ENCODE measurements around the gene ARAP2. TPM values are rescaled to one million over a fixed set of nuclear protein-coding genes. Genes with fewer than 3 reads are reported as not detected.

Gene ARAP2
- polyA plus RNA-seq, 4 donors = 5.1 to 8.0 (median 6.6) TPM

- DNase-seq (ENCODE audit: low read depth in 4 of 4, low spot score in 3 of 4) = no peak
Observed at GRCh38 chr4:36267486-36268268, 23.4 kb upstream of the ARAP2 start.

- no peak for DNase-seq (ENCODE audit: low read depth in 4 of 4, low spot score in 3 of 4)
Observed at GRCh38 chr4:36264207-36264826, 20.0 kb upstream of the ARAP2 start.

- no peak for DNase-seq (ENCODE audit: low read depth in 4 of 4, low spot score in 3 of 4)
Observed at GRCh38 chr4:36260731-36261130, 16.4 kb upstream of the ARAP2 start.

- no peak for DNase-seq (ENCODE audit: low read depth in 4 of 4, low spot score in 3 of 4)
Observed at GRCh38 chr4:36256398-36256891, 12.1 kb upstream of the ARAP2 start.

GRCh38 chr4:36255577-36255976, 11.3 kb upstream of the ARAP2 start:
- DNase-seq (ENCODE audit: low read depth in 4 of 4, low spot score in 3 of 4) = no peak

GRCh38 chr4:36254371-36254770, 10.1 kb upstream of the ARAP2 start:
- no peak for DNase-seq (ENCODE audit: low read depth in 4 of 4, low spot score in 3 of 4)

- no peak for DNase-seq (ENCODE audit: low read depth in 4 of 4, low spot score in 3 of 4)
Observed at GRCh38 chr4:36251983-36252382, 7.7 kb upstream of the ARAP2 start.

GRCh38 chr4:36249610-36250009, 5.3 kb upstream of the ARAP2 start:
- DNase-seq (ENCODE audit: low read depth in 4 of 4, low spot score in 3 of 4) = no peak

- DNase-seq (ENCODE audit: low read depth in 4 of 4, low spot score in 3 of 4) = peak in 3 of 4 donors; percentile 23 to 37 (median 35)
Observed at GRCh38 chr4:36243355-36244256, 708 bp downstream of the ARAP2 start.

GRCh38 chr4:36242629-36243354, 1.5 kb downstream of the ARAP2 start:
- no peak for DNase-seq (ENCODE audit: low read depth in 4 of 4, low spot score in 3 of 4)

GRCh38 chr4:36241771-36242170, 2.5 kb downstream of the ARAP2 start:
- DNase-seq (ENCODE audit: low read depth in 4 of 4, low spot score in 3 of 4) = no peak

- DNase-seq (ENCODE audit: low read depth in 4 of 4, low spot score in 3 of 4) = no peak
Observed at GRCh38 chr4:36237366-36238313, 6.7 kb downstream of the ARAP2 start.

GRCh38 chr4:36236159-36236558, 8.2 kb downstream of the ARAP2 start:
- no peak for DNase-seq (ENCODE audit: low read depth in 4 of 4, low spot score in 3 of 4)

- no peak for DNase-seq (ENCODE audit: low read depth in 4 of 4, low spot score in 3 of 4)
Observed at GRCh38 chr4:36235306-36235705, 9.0 kb downstream of the ARAP2 start.

GRCh38 chr4:36233567-36234266, 10.6 kb downstream of the ARAP2 start:
- DNase-seq (ENCODE audit: low read depth in 4 of 4, low spot score in 3 of 4) = no peak

GRCh38 chr4:36230534-36230933, 13.8 kb downstream of the ARAP2 start:
- no peak for DNase-seq (ENCODE audit: low read depth in 4 of 4, low spot score in 3 of 4)

- DNase-seq (ENCODE audit: low read depth in 4 of 4, low spot score in 3 of 4) = no peak
Observed at GRCh38 chr4:36227913-36228312, 16.4 kb downstream of the ARAP2 start.

GRCh38 chr4:36226430-36227227, 17.7 kb downstream of the ARAP2 start:
- DNase-seq (ENCODE audit: low read depth in 4 of 4, low spot score in 3 of 4) = no peak
